KOPT-K1 (cell line): Measurements from ENCODE around the gene ARL5C.

Experiments
- H3K27ac ChIP-seq: fragments of 200-600 bp; sonication (generic); 2 replicates; pipeline ENCODE4 v1.5.1; 2016; ENCODE audit warnings: antibody characterized with exemption, mild to moderate bottlenecking, low read depth, low read length; ENCODE audit not compliant: poor library complexity, severe bottlenecking
- H3K36me3 ChIP-seq: fragments of 200-600 bp; sonication (generic); 2 replicates; pipeline ENCODE4 v1.5.1; 2017; ENCODE audit warnings: antibody characterized with exemption, mild to moderate bottlenecking, low read length, moderate library complexity; ENCODE audit not compliant: insufficient read depth
- H3K9me3 ChIP-seq: fragments of 200-600 bp; sonication (generic); 2 replicates; pipeline ENCODE4 v1.5.1; 2017; ENCODE audit warnings: antibody characterized with exemption, low read length, mild to moderate bottlenecking; ENCODE audit not compliant: insufficient read depth, poor library complexity, severe bottlenecking

The ARL5C gene

GRCh38 chr17:39165178-39165840 is 652 bp downstream of the ARL5C start:
- H3K36me3 ChIP-seq: no peaks in the 10 kb centered on the region
- H3K9me3 ChIP-seq: no peaks in the 10 kb centered on the region
- H3K27ac ChIP-seq: peak overlapping the region; percentile 71

- Histone ChIP-seq H3K9me3 (no peaks in the 10 kb centered on the region), H3K27ac (peak overlapping the region; percentile 71), H3K36me3 (no peaks in the 10 kb centered on the region)
Observed at GRCh38 chr17:39164675-39165143, 1.3 kb downstream of the ARL5C start.

GRCh38 chr17:39161962-39162361 is 4.0 kb downstream of the ARL5C start:
- no peaks in the 10 kb centered on the region for H3K9me3 ChIP-seq
- no peaks in the 10 kb centered on the region for H3K36me3 ChIP-seq
- H3K27ac ChIP-seq: peak overlapping the region; percentile 57

- no peaks in the 10 kb centered on the region for H3K36me3 ChIP-seq
- no peaks in the 10 kb centered on the region for H3K9me3 ChIP-seq
- H3K27ac ChIP-seq: no peak overlapping the region
Observed at GRCh38 chr17:39158623-39159022, 7.3 kb downstream of the ARL5C start.

DNA sequence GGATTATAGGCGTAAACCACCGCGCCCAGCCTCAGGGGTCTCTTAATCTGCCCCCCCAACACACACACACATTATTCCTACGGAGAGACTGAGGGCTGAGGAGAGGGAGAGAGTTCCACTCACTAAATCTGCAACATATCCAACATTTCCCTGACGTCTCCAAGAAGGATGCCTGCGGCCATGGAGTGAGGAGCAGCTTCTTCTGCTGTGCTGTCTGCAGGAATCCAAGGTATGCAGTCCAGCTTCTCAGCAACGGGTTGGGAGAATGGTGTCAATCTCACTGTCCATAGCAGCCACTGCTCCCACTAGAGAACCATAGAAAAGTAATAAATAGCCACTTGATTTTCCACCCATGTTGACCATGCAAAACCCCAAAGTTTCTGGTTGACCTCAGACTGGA is 9.5 kb downstream of the ARL5C start:
- Histone ChIP-seq H3K27ac (no peak overlapping the region), H3K9me3 (no peaks in the 10 kb centered on the region), H3K36me3 (no peaks in the 10 kb centered on the region)

DNA sequence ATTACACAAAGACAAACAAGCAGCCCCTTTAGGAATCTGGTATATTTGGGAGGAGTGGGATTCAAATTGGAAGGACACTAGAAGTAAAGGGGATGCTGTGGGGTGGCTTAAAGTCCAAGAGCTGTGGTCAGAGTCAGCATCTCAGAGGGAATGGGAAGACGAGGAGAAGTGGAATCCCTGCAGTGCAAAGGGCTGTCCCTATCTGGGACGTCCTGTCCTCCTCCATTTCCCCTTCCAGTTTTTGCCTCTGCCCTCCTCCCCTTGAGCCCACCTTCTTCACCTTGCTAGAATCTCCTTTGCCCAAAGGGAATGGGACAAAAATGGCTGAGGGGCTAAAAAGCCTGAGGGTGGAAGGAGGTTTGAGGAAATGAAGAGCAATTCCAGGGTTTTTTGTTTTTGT is 10.3 kb downstream of the ARL5C start:
- no peak overlapping the region for H3K27ac ChIP-seq
- H3K36me3 ChIP-seq: no peaks in the 10 kb centered on the region
- H3K9me3 ChIP-seq: no peaks in the 10 kb centered on the region

DNA sequence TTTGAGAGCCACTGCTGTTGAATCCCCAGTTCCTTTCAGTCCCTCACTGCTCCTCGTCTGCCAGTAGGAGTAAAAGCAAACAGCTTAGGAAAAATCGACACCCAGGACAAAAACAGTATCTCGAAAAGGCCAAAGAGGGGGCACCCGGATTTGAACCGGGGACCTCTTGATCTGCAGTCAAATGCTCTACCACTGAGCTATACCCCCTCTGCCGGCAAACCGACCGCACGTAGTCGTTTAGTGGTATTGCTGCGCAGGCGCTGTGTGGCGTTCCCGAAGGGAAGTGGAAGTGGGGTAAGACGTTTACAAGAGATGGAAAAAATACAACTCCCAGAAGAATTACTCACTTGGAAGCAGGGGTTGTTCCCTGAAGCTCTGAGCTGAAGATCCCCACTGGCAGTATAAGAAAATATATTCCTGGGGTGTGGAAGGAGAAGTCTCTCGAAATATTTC is 12.3 kb downstream of the ARL5C start:
- Histone ChIP-seq H3K36me3 (no peaks in the 10 kb centered on the region), H3K9me3 (no peaks in the 10 kb centered on the region), H3K27ac (peak overlapping the region; percentile 79)

GRCh38 chr17:39151943-39152818 is 13.8 kb downstream of the ARL5C start:
- H3K27ac ChIP-seq: peak overlapping the region; percentile 79
- no peaks in the 10 kb centered on the region for H3K9me3 ChIP-seq
- H3K36me3 ChIP-seq: no peaks in the 10 kb centered on the region

- Histone ChIP-seq H3K9me3 (no peaks in the 10 kb centered on the region), H3K36me3 (no peaks in the 10 kb centered on the region), H3K27ac (peak within 1 kb of the TSS; percentile 79)
Observed at GRCh38 chr17:39151150-39151942, 14.6 kb downstream of the ARL5C start, which contains the start of gene PLXDC1. Gene PLXDC1 (minus strand): TSS chr17:39151637. CDS start chr17:39151437, 200 bp downstream.

- no peak overlapping the region for H3K27ac ChIP-seq
Observed at GRCh38 chr17:39150795-39151149, 15.2 kb downstream of the ARL5C start.

DNA sequence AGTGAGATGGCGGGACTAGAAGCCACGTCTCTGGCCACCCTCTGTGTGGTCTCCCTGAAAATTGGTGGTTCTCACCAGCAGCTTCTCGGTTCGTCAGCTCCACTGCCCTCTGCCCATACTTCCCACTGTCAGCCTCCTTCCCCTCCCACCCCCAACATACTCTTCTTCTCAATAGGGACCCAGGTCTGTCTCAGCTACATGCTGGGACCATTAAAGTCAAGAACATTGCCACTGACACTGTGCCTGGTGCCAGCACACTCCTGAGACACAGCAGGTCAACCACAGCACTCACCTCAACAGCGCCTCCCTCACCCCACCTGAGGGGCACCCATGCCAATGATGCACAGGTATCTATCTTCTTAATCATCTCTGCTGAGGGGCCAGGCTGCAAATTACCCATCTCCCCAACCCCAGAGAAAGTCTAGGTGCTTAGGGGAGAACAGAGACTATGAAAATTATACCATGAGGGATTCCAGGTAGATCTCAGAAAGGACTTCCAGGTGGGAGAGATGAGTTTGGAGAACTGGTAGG is 15.8 kb downstream of the ARL5C start:
- Histone ChIP-seq H3K36me3 (no peaks in the 10 kb centered on the region), H3K9me3 (no peaks in the 10 kb centered on the region), H3K27ac (no peak overlapping the region)

More at GRCh38 chr17:39150795-39151149, 15.2 kb downstream of the ARL5C start:
- Histone ChIP-seq H3K9me3 (no peaks in the 10 kb centered on the region), H3K36me3 (no peaks in the 10 kb centered on the region)

GRCh38 chr17:39147221-39148185 is 18.5 kb downstream of the ARL5C start:
- no peaks in the 10 kb centered on the region for H3K9me3 ChIP-seq
- no peaks in the 10 kb centered on the region for H3K36me3 ChIP-seq
- no peak overlapping the region for H3K27ac ChIP-seq

GRCh38 chr17:39146273-39146672 is 19.7 kb downstream of the ARL5C start:
- H3K36me3 ChIP-seq: no peaks in the 10 kb centered on the region
- H3K27ac ChIP-seq: no peak overlapping the region
- H3K9me3 ChIP-seq: no peaks in the 10 kb centered on the region

GRCh38 chr17:39145143-39145542 is 20.8 kb downstream of the ARL5C start:
- no peak overlapping the region for H3K27ac ChIP-seq
- no peaks in the 10 kb centered on the region for H3K36me3 ChIP-seq
- H3K9me3 ChIP-seq: no peaks in the 10 kb centered on the region
